Measurements from ENCODE around the gene CDK5. TPM values are rescaled to one million over a fixed set of nuclear protein-coding genes. Genes with fewer than 3 reads are reported as not detected.

Gene CDK5
- total RNA-seq, 5 donors from 2014 or later (not counting 1 experiment from before 2014, with no cell fraction given): 5.3 to 8.4 (median 6.5) TPM

DNA sequence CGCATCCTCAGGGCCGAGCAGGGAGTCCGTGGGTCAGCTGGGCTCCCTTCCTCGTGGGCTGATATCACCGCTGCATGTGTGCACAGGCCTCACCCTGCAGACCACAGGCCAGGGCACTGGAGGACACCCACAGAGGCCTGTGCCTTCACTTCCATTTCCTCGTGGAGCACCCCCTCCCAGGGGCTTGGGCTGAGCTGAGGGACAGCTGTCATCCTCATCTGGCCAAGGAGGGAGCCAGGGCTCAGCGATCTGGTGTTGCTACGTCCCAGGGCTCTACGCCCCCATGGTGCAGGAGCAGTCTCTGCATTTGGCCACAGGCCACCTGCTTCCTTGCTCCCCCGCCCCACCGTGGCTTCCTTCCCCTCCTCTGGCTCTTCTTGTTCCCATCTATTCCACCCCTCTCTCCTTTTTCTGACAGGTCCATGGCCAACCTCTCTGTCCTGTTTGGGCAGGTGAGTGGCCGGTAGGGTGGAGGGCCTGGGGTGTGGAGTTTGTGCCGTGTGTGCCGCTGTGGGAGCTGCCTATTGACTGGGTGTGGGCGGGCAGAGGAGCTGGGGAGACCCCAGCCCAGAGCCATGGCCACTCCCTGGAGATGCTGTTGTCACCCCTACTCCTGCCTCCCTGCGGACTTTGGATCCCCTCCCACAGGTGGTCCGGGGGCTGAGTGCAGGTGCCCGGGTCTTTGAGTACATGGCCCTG is 17.7 kb downstream of the CDK5 start:
- Histone ChIP-seq H3K36me3 (ENCODE audit: control insufficient read depth in 2 of 2, extremely low read depth in 1 of 2, insufficient read depth in 1 of 2, low read length in 1 of 2) (peaks cover 17 to 42% of the 10 kb centered on the region in 2 donors), H3K9me3 (no peaks in the 10 kb centered on the region), H3K27me3 (replicated peaks in 1 of 2; ENCODE audit: control insufficient read depth in 2 of 2, extremely low read depth in 1 of 2, insufficient read depth in 2 of 2, low read length in 1 of 2) (no peaks in the 10 kb centered on the region), H3K4me3 (ENCODE audit: control insufficient read depth in 1 of 2, extremely low read depth in 1 of 2, low read length in 1 of 2) (no peak overlapping the region), H3K4me1 (ENCODE audit: control insufficient read depth in 1 of 2, extremely low read depth in 1 of 2, insufficient read depth in 2 of 2, low read length in 2 of 2) (peaks cover 0 to 10% of the 10 kb centered on the region in 2 experiments), H3K27ac (ENCODE audit: low read length) (no peak overlapping the region)
- WGBS (ENCODE audit: insufficient coverage): 71% methylated on average over 12 of the region's 18 CpGs
- Mint-ChIP-seq H3K36me3 (peaks cover 17% of the 10 kb centered on the region), H3K4me3 (no peak overlapping the region), H3K27me3 (no peaks in the 10 kb centered on the region), H3K27ac (no peak overlapping the region), H3K4me1 (peaks cover 0 to 12% (median 9%) of the 10 kb centered on the region in 3 donors), H3K9me3 (no peaks in the 10 kb centered on the region)
- ATAC-seq (replicated peaks in 1 of 4): no peak
- DNase-seq: no peak
- ChIA-PET POLR2A (no interaction called here), CTCF (interaction anchor here in 1 of 2 donors (0.8 kb wide), 1 partner anchor 22 kb away, joined by 3 read pairs; no protein-coding TSS in a partner anchor)

DNA sequence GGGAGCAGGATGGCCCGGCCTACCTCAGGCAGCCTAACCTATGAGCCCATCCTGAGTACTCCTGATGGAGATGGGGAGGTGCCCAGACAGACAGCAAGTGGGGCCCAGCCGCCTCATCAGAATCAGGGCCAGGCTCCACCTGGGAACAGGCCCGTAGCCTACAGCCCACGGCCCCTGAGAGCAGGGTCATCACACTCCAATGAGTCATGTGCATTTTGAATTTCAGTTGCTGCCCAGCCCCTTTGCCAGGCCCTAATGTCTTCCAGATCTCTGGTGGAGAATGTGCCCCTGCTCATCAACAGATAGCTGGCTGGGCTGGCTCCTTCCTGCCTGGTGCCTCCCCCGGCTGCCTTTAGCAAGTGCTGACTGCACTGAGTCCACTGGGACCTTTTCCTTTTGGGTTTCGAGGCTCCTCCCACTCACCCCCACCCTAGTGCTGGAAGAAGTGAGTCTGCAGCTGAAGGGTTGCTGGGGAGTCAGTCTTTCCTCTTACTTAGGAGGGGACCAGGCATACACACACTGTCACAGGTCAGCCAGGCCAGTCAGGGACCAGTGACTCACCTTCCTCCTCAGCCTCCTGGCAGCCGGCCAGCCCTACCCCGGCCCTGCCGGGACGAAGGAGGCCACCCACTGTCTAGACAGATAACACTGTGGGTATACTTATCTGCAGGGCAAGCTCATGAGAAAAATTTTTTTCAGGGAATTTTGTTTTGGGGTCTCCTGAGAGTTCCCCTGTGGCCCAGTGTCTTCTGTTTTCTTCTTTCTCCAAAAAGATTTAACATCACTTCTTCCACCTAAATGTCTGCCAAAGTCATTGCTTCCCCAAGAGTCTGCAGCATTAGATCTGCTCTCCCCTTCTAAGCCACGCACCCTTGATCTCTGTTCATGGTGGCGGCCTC is 18.5 kb downstream of the CDK5 start:
- peaks cover 0 to 12% (median 9%) of the 10 kb centered on the region in 3 donors for H3K4me1 Mint-ChIP-seq
- ChIA-PET POLR2A (no interaction called here), CTCF (interaction anchor here in 1 of 2 donors (0.8 kb wide), 1 partner anchor 21 kb away, joined by 3 read pairs; no protein-coding TSS in a partner anchor)
- H3K4me3 Mint-ChIP-seq: no peak overlapping the region
- H3K27ac Mint-ChIP-seq: peak overlapping the region; percentile 46 to 48
- H3K9me3 ChIP-seq: no peaks in the 10 kb centered on the region
- no peaks in the 10 kb centered on the region for H3K27me3 ChIP-seq (replicated peaks in 1 of 2; ENCODE audit: control insufficient read depth in 2 of 2, extremely low read depth in 1 of 2, insufficient read depth in 2 of 2, low read length in 1 of 2)
- H3K36me3 ChIP-seq (ENCODE audit: control insufficient read depth in 2 of 2, extremely low read depth in 1 of 2, insufficient read depth in 1 of 2, low read length in 1 of 2): peaks cover 17 to 45% of the 10 kb centered on the region in 2 donors
- peaks cover 0 to 10% of the 10 kb centered on the region in 2 experiments for H3K4me1 ChIP-seq (ENCODE audit: control insufficient read depth in 1 of 2, extremely low read depth in 1 of 2, insufficient read depth in 2 of 2, low read length in 2 of 2)
- no peak overlapping the region for H3K27ac ChIP-seq (ENCODE audit: low read length)
- H3K9me3 Mint-ChIP-seq: no peaks in the 10 kb centered on the region
- no peak overlapping the region for H3K4me3 ChIP-seq (ENCODE audit: control insufficient read depth in 1 of 2, extremely low read depth in 1 of 2, low read length in 1 of 2)
- ATAC-seq (replicated peaks in 1 of 4) (peak; percentile 29 to 57 (median 38)), DNase-seq (peak in 4 of 35 experiments; percentile 26 to 43 (median 33))
- H3K36me3 Mint-ChIP-seq: peaks cover 17% of the 10 kb centered on the region
- 73% methylated on average over 5 of the region's 12 CpGs for WGBS (ENCODE audit: insufficient coverage)
- no peaks in the 10 kb centered on the region for H3K27me3 Mint-ChIP-seq

DNA sequence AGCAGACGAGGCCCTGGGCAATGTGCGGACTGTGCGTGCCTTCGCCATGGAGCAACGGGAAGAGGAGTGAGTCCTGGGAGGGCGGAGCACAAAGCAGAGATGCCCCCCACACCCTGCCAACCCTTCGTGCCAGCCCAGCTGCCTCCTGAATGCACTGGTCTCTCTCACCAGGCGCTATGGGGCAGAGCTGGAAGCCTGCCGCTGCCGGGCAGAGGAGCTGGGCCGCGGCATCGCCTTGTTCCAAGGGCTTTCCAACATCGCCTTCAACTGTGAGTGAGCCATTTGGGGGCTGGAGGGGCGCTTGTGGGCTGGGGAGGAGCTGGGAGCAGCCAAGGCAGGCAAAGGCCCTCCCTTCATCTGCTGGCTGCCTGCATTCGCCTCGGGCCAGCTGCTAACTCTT is 21.8 kb downstream of the CDK5 start:
- ChIA-PET CTCF (no interaction called here), POLR2A (no interaction called here)
- DNase-seq (no peak), ATAC-seq (replicated peaks in 1 of 4) (no peak)
- H3K27ac ChIP-seq (ENCODE audit: low read length): no peak overlapping the region
- Mint-ChIP-seq H3K4me1 (peaks cover 9 to 20% (median 11%) of the 10 kb centered on the region in 3 donors), H3K36me3 (peaks cover 9% of the 10 kb centered on the region), H3K27ac (no peak overlapping the region), H3K9me3 (no peaks in the 10 kb centered on the region), H3K4me3 (no peak overlapping the region), H3K27me3 (no peaks in the 10 kb centered on the region)
- H3K4me3 ChIP-seq (ENCODE audit: control insufficient read depth in 1 of 2, extremely low read depth in 1 of 2, low read length in 1 of 2): no peak overlapping the region
- H3K4me1 ChIP-seq (ENCODE audit: control insufficient read depth in 1 of 2, extremely low read depth in 1 of 2, insufficient read depth in 2 of 2, low read length in 2 of 2): peaks cover 0 to 10% of the 10 kb centered on the region in 2 experiments
- peaks cover 20 to 48% of the 10 kb centered on the region in 2 donors for H3K36me3 ChIP-seq (ENCODE audit: control insufficient read depth in 2 of 2, extremely low read depth in 1 of 2, insufficient read depth in 1 of 2, low read length in 1 of 2)
- no peaks in the 10 kb centered on the region for H3K27me3 ChIP-seq (replicated peaks in 1 of 2; ENCODE audit: control insufficient read depth in 2 of 2, extremely low read depth in 1 of 2, insufficient read depth in 2 of 2, low read length in 1 of 2)
- WGBS (ENCODE audit: insufficient coverage): 97% methylated on average over 15 of the region's 17 CpGs
- no peaks in the 10 kb centered on the region for H3K9me3 ChIP-seq

DNA sequence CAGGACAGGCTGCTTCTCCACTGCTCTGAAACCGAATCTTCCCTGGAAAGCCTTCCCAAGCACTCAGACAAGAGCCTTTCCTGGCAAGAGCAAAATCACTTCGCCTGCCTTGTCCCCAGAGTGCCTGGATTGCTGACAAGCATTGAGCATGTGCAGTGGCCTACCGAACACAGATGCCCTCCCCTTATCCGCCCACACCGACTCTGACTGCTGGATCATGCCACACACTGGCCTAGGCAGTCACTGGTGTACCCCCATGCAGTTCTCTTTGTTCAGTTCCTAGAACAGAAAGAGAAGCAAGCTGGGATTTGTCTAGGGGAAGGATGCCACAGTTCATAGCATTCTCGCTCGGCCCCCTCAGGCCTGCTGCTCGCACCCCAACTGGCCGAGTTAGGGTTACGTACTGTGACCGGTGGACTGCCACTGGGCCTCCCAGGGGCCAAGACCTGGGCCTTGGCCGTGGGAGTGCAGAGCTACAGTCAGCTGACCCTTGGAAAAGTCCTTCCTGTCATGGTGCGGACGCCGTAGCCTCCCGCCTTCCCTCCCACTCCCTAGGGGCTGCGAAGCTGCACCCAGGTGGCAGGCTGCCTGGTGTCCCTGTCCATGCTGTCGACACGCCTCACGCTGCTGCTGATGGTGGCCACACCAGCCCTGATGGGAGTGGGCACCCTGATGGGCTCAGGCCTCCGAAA is 22.5 kb downstream of the CDK5 start:
- POLR2A ChIA-PET: no interaction called here
- no peak for DNase-seq
- WGBS (ENCODE audit: insufficient coverage): 89% methylated on average over 15 of the region's 21 CpGs
- no peaks in the 10 kb centered on the region for H3K9me3 Mint-ChIP-seq
- H3K4me3 Mint-ChIP-seq: no peak overlapping the region
- H3K27ac Mint-ChIP-seq: no peak overlapping the region
- no peaks in the 10 kb centered on the region for H3K27me3 Mint-ChIP-seq
- peaks cover 0 to 10% of the 10 kb centered on the region in 2 experiments for H3K4me1 ChIP-seq (ENCODE audit: control insufficient read depth in 1 of 2, extremely low read depth in 1 of 2, insufficient read depth in 2 of 2, low read length in 2 of 2)
- no peaks in the 10 kb centered on the region for H3K27me3 ChIP-seq (replicated peaks in 1 of 2; ENCODE audit: control insufficient read depth in 2 of 2, extremely low read depth in 1 of 2, insufficient read depth in 2 of 2, low read length in 1 of 2)
- no peak overlapping the region for H3K27ac ChIP-seq (ENCODE audit: low read length)
- no peaks in the 10 kb centered on the region for H3K9me3 ChIP-seq
- peaks cover 18 to 48% of the 10 kb centered on the region in 2 donors for H3K36me3 ChIP-seq (ENCODE audit: control insufficient read depth in 2 of 2, extremely low read depth in 1 of 2, insufficient read depth in 1 of 2, low read length in 1 of 2)
- no peak overlapping the region for H3K4me3 ChIP-seq (ENCODE audit: control insufficient read depth in 1 of 2, extremely low read depth in 1 of 2, low read length in 1 of 2)
- CTCF ChIA-PET: no interaction called here
- peaks cover 9% of the 10 kb centered on the region for H3K36me3 Mint-ChIP-seq
- H3K4me1 Mint-ChIP-seq: peaks cover 9 to 21% (median 12%) of the 10 kb centered on the region in 3 donors
- no peak for ATAC-seq (replicated peaks in 1 of 4)

DNA sequence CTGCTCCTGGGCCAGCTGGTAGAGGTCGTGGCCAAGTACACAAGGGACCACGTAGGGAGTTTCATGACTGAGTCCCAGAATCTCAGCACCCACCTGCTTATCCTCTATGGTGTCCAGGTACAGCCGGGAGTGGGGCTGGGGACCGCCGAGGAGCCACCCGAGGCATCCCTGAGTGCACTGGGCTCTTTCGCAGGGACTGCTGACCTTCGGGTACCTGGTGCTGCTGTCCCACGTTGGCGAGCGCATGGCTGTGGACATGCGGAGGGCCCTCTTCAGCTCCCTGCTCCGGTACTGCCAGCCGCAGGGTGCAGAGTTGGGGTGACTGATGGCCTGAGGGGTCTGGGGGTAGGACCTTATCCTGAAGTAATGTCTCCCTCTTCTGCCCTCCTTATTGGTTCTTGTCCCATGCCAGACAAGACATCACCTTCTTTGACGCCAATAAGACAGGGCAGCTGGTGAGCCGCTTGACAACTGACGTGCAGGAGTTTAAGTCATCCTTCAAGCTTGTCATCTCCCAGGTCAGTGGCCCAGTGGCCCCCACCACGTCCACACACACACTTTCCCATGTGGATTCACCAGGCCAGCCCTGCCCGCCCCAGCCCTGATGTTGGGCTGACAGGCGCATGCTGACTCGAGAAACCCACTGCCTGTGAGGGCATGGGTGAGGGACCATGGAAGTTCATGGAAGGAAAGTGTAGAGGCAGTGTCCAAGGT is 23.2 kb downstream of the CDK5 start:
- H3K4me1 ChIP-seq (ENCODE audit: control insufficient read depth in 1 of 2, extremely low read depth in 1 of 2, insufficient read depth in 2 of 2, low read length in 2 of 2): peaks cover 0 to 12% of the 10 kb centered on the region in 2 experiments
- ATAC-seq (replicated peaks in 1 of 4) (no peak), DNase-seq (no peak)
- no peak overlapping the region for H3K4me3 Mint-ChIP-seq
- ChIA-PET CTCF (no interaction called here), POLR2A (no interaction called here)
- peaks cover 9 to 21% (median 17%) of the 10 kb centered on the region in 3 donors for H3K4me1 Mint-ChIP-seq
- 97% methylated on average over 8 of the region's 21 CpGs for WGBS (ENCODE audit: insufficient coverage)
- H3K4me3 ChIP-seq (ENCODE audit: control insufficient read depth in 1 of 2, extremely low read depth in 1 of 2, low read length in 1 of 2): no peak overlapping the region
- no peak overlapping the region for H3K27ac ChIP-seq (ENCODE audit: low read length)
- no peaks in the 10 kb centered on the region for H3K27me3 Mint-ChIP-seq
- H3K36me3 ChIP-seq (ENCODE audit: control insufficient read depth in 2 of 2, extremely low read depth in 1 of 2, insufficient read depth in 1 of 2, low read length in 1 of 2): peaks cover 18 to 48% of the 10 kb centered on the region in 2 donors
- no peaks in the 10 kb centered on the region for H3K9me3 ChIP-seq
- no peaks in the 10 kb centered on the region for H3K27me3 ChIP-seq (replicated peaks in 1 of 2; ENCODE audit: control insufficient read depth in 2 of 2, extremely low read depth in 1 of 2, insufficient read depth in 2 of 2, low read length in 1 of 2)
- H3K27ac Mint-ChIP-seq: no peak overlapping the region
- H3K36me3 Mint-ChIP-seq: peaks cover 12% of the 10 kb centered on the region
- no peaks in the 10 kb centered on the region for H3K9me3 Mint-ChIP-seq

Data from T-cell (primary cell).